HEK293 (cell line): Measurements from ENCODE around the gene HOXD10.

Experiments
- CTCF ChIA-PET: fragments of 350-600 bp; formaldehyde crosslinking; extraction: SDS; loops from one replicate; lab custom pipeline; 2021; ENCODE audit warnings: antibody characterized with exemption; lab: Yijun Ruan, JAX
- POLR2A ChIA-PET: fragments of 300-600 bp; formaldehyde crosslinking; extraction: SDS; loops from one replicate; lab custom pipeline; 2020; ENCODE audit warnings: antibody characterized with exemption, inconsistent platforms; lab: Yijun Ruan, JAX
- H3K27ac ChIP-seq: fragments of 200-500 bp; sonication (Bioruptor generic); 2 replicates; pipeline ENCODE4 v1.5.1; 2014; ENCODE audit warnings: low read depth, low read length, control low read depth, inconsistent platforms; ENCODE audit errors: extremely low read depth
- H3K36me3 ChIP-seq, 2 experiments: fragments of 200-500 bp in 1 of 2; sonication (Bioruptor generic) in 1 of 2; 1 replicate in 1 of 2; 2 replicates in 1 of 2; pipeline ENCODE4 v1.5.1; 2014 to 2017; ENCODE audit warnings: inconsistent platforms in 2 of 2, low read length in 2 of 2; ENCODE audit not compliant: control insufficient read depth in 2 of 2, insufficient read depth in 1 of 2
- H3K4me1 ChIP-seq: fragments of 200-500 bp; sonication (Bioruptor generic); 2 replicates; pipeline ENCODE4 v1.5.1; 2014; ENCODE audit warnings: mild to moderate bottlenecking, low read length, inconsistent platforms; ENCODE audit not compliant: control insufficient read depth, insufficient read depth
- H3K4me3 ChIP-seq: 2 replicates; pipeline ENCODE4 v1.5.1; 2011; ENCODE audit warnings: low read depth, mild to moderate bottlenecking, control low read depth, low read length, moderate library complexity
- H3K9me3 ChIP-seq: fragments of 200-500 bp; sonication (Bioruptor generic); 2 replicates; pipeline ENCODE4 v1.5.1; 2014; ENCODE audit warnings: low read depth, low read length, inconsistent platforms; ENCODE audit not compliant: control insufficient read depth, insufficient read depth
- BCL11B ChIP-seq: fragments of 450-650 bp; formaldehyde crosslinking; IDR thresholded peaks from 2 replicates; pipeline ENCODE4 v1.5.1; 2016; ENCODE audit warnings: low read depth, missing biosample characterization, missing genetic modification characterization
- EGR2 ChIP-seq: fragments of 450-650 bp; formaldehyde crosslinking; IDR thresholded peaks from 2 replicates; pipeline ENCODE4 v1.5.1; 2016; ENCODE audit warnings: low read depth, missing biosample characterization, missing genetic modification characterization
- GLI4 ChIP-seq: fragments of 450-650 bp; formaldehyde crosslinking; IDR thresholded peaks from 2 replicates; pipeline ENCODE4 v1.5.1; 2016; ENCODE audit warnings: missing biosample characterization, missing genetic modification characterization
- PRDM1 ChIP-seq: fragments of 450-650 bp; formaldehyde crosslinking; IDR thresholded peaks from 2 replicates; pipeline ENCODE4; 2016; ENCODE audit warnings: missing biosample characterization, missing genetic modification characterization
- SP3 ChIP-seq: fragments of 450-650 bp; formaldehyde crosslinking; IDR thresholded peaks from 2 replicates; pipeline ENCODE4 v1.5.1; 2016; ENCODE audit warnings: missing biosample characterization, missing genetic modification characterization
- ZBTB1 ChIP-seq: fragments of 450-650 bp; formaldehyde crosslinking; IDR thresholded peaks from 2 replicates; pipeline ENCODE4 v1.5.1; 2016; ENCODE audit warnings: missing biosample characterization, missing genetic modification characterization
- ZBTB17 ChIP-seq: fragments of 450-650 bp; formaldehyde crosslinking; IDR thresholded peaks from 2 replicates; pipeline ENCODE4 v1.5.1; 2016; ENCODE audit warnings: missing biosample characterization, missing genetic modification characterization
- ZBTB8A ChIP-seq: fragments of 450-650 bp; formaldehyde crosslinking; IDR thresholded peaks from 2 replicates; pipeline ENCODE4 v1.5.1; 2016; ENCODE audit warnings: missing biosample characterization, missing genetic modification characterization
- ZEB2 ChIP-seq: fragments of 450-650 bp; formaldehyde crosslinking; IDR thresholded peaks from 2 replicates; pipeline ENCODE4 v1.5.1; 2016; ENCODE audit warnings: missing biosample characterization, missing genetic modification characterization
- ZNF112 ChIP-seq: fragments of 450-650 bp; formaldehyde crosslinking; IDR thresholded peaks from 2 replicates; pipeline ENCODE4 v1.5.0; 2017; ENCODE audit warnings: missing biosample characterization, missing genetic modification characterization
- ZNF133 ChIP-seq: fragments of 450-650 bp; formaldehyde crosslinking; IDR thresholded peaks from 2 replicates; pipeline ENCODE4 v1.5.1; 2016; ENCODE audit warnings: missing biosample characterization, missing genetic modification characterization
- ZNF175 ChIP-seq: fragments of 450-650 bp; formaldehyde crosslinking; IDR thresholded peaks from 2 replicates; pipeline ENCODE4 v1.5.1; 2016; ENCODE audit warnings: missing biosample characterization, missing genetic modification characterization
- ZNF214 ChIP-seq: fragments of 450-650 bp; formaldehyde crosslinking; IDR thresholded peaks from 2 replicates; pipeline ENCODE4 v1.5.1; 2017; ENCODE audit warnings: missing biosample characterization, mild to moderate bottlenecking, missing genetic modification characterization, borderline replicate concordance
- ZNF239 ChIP-seq: fragments of 450-650 bp; formaldehyde crosslinking; IDR thresholded peaks from 2 replicates; pipeline ENCODE4 v1.5.1; 2016; ENCODE audit warnings: missing biosample characterization, missing genetic modification characterization
- ZNF24 ChIP-seq: fragments of 450-650 bp; formaldehyde crosslinking; IDR thresholded peaks from 2 replicates; pipeline ENCODE4 v1.5.1; 2016; ENCODE audit warnings: missing biosample characterization, missing genetic modification characterization
- ZNF302 ChIP-seq: fragments of 450-650 bp; formaldehyde crosslinking; IDR thresholded peaks from 2 replicates; pipeline ENCODE4 v1.5.1; 2016; ENCODE audit warnings: missing biosample characterization, missing genetic modification characterization, low read depth
- ZNF335 ChIP-seq: fragments of 450-650 bp; formaldehyde crosslinking; conservative IDR thresholded peaks from 2 replicates; pipeline ENCODE4 v1.5.1; 2016; ENCODE audit warnings: missing biosample characterization, missing genetic modification characterization
- ZNF37A ChIP-seq: fragments of 450-650 bp; IDR thresholded peaks from 2 replicates; pipeline ENCODE4 v1.5.1; 2018; ENCODE audit warnings: missing biosample characterization, missing genetic modification characterization
- ZNF426 ChIP-seq: fragments of 450-650 bp; formaldehyde crosslinking; IDR thresholded peaks from 2 replicates; pipeline ENCODE4 v1.5.1; 2017; ENCODE audit warnings: missing biosample characterization, missing genetic modification characterization, mild to moderate bottlenecking, inconsistent platforms, moderate library complexity
- ZNF549 ChIP-seq: fragments of 450-650 bp; IDR thresholded peaks from 2 replicates; pipeline ENCODE4 v1.5.1; 2018; ENCODE audit warnings: missing biosample characterization, missing genetic modification characterization, mild to moderate bottlenecking, inconsistent platforms, moderate library complexity
- ZNF560 ChIP-seq: fragments of 450-650 bp; formaldehyde crosslinking; IDR thresholded peaks from 2 replicates; pipeline ENCODE4 v1.5.1; 2017; ENCODE audit warnings: missing biosample characterization, missing genetic modification characterization, borderline replicate concordance
- ZNF571 ChIP-seq: fragments of 450-650 bp; formaldehyde crosslinking; IDR thresholded peaks from 2 replicates; pipeline ENCODE4 v1.5.0; 2017; ENCODE audit warnings: missing biosample characterization, missing genetic modification characterization
- ZNF585B ChIP-seq: fragments of 450-650 bp; formaldehyde crosslinking; IDR thresholded peaks from 2 replicates; pipeline ENCODE4 v1.5.1; 2016; ENCODE audit warnings: missing biosample characterization, missing genetic modification characterization
- ZNF596 ChIP-seq: fragments of 450-650 bp; IDR thresholded peaks from 2 replicates; pipeline ENCODE4 v1.5.0; 2018; ENCODE audit warnings: missing biosample characterization, mild to moderate bottlenecking, missing genetic modification characterization, moderate library complexity
- ZNF626 ChIP-seq: fragments of 450-650 bp; sonication (Bioruptor Pico); formaldehyde crosslinking; IDR thresholded peaks from 2 replicates; pipeline ENCODE4 v1.5.1; 2018; ENCODE audit warnings: missing biosample characterization, missing genetic modification characterization, inconsistent platforms
- ZNF707 ChIP-seq: fragments of 450-650 bp; formaldehyde crosslinking; IDR thresholded peaks from 2 replicates; pipeline ENCODE4 v1.5.1; 2016; ENCODE audit warnings: missing biosample characterization, missing genetic modification characterization
- ZXDB ChIP-seq: fragments of 450-650 bp; formaldehyde crosslinking; IDR thresholded peaks from 2 replicates; pipeline ENCODE4 v1.5.1; 2016; ENCODE audit warnings: missing biosample characterization, missing genetic modification characterization
- TF ChIP-seq, protein P1 (sequence below): fragments of 450-650 bp; formaldehyde crosslinking; IDR thresholded peaks from 2 replicates; pipeline ENCODE4 v1.5.1; 2017; ENCODE audit warnings: missing biosample characterization, missing genetic modification characterization
- TF ChIP-seq, protein P2 (sequence below): fragments of 450-650 bp; formaldehyde crosslinking; IDR thresholded peaks from 2 replicates; pipeline ENCODE4 v1.5.1; 2017; ENCODE audit warnings: missing biosample characterization, missing genetic modification characterization
- TF ChIP-seq, protein P3 (sequence below): fragments of 450-650 bp; IDR thresholded peaks from 2 replicates; pipeline ENCODE4 v1.5.1; 2018; ENCODE audit warnings: missing biosample characterization, mild to moderate bottlenecking, missing genetic modification characterization
- TF ChIP-seq, protein P4 (sequence below): fragments of 450-650 bp; formaldehyde crosslinking; IDR thresholded peaks from 2 replicates; pipeline ENCODE4 v1.5.1; 2017; ENCODE audit warnings: missing biosample characterization, missing genetic modification characterization
- TF ChIP-seq, protein P5 (sequence below): fragments of 450-650 bp; formaldehyde crosslinking; IDR thresholded peaks from 2 replicates; pipeline ENCODE4 v1.5.1; 2016; ENCODE audit warnings: missing biosample characterization, missing genetic modification characterization

Gene HOXD10

DNA sequence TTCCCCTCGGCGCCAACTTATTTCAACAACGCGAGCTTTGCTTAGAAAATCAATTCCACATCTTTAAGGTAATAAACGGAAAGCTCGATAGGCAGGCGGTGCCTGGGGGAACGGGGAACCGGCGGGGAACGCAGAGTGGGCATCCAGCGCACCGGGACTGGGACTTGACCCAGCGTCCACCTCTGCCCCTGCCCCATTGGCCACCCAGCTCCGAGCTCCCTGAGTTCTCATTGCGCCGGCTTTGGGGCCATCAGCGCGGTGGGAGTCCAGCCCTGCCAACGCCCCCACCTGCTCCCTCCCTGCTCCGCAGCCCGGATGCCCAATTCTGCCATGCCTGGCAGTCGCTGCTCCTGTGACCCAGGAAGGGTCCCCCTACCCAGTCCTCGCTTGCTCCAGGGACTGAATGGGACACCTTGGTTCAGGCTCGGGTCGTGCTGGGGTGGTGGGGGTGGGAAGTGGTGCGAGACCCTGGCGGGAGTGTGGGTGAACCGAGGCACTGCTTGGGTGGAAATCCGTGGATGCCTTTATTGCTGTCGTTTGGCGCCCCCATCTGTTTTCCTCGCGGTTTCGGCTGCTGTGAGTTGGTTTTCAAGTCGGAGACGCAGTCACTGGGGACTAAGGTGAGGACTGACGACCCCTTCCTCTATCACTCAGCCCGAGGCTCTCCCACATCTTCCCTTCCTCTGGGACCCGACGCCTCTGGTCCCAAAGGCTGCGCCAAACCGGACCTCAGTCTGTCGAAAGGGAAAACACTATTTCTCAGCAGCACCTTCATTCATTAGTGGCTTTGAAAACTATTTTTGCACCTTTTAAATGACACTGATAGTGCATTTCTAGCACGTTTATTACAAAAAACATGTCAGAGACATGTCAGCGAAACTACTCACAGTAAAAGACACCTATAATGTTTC is 30.5 kb upstream of the HOXD10 start:
- H3K4me1 ChIP-seq, result no peaks in the 10 kb centered on the region
- no peak for TF ChIP-seq ZNF596
- TF ChIP-seq ZXDB (tag by site-specific recombination), result no peak
- no peak for TF ChIP-seq ZNF571 (tag by site-specific recombination)
- TF ChIP-seq ZNF133 (tag by site-specific recombination), result no peak
- 0 out of 2 replicates have a peak, but pooled peaks have one; percentile 30 for TF ChIP-seq ZEB2 (tag by site-specific recombination)
- TF ChIP-seq ZNF707 (tag by site-specific recombination), result no peak
- no peak for TF ChIP-seq ZNF302 (tag by site-specific recombination)
- TF ChIP-seq, protein P1, sequence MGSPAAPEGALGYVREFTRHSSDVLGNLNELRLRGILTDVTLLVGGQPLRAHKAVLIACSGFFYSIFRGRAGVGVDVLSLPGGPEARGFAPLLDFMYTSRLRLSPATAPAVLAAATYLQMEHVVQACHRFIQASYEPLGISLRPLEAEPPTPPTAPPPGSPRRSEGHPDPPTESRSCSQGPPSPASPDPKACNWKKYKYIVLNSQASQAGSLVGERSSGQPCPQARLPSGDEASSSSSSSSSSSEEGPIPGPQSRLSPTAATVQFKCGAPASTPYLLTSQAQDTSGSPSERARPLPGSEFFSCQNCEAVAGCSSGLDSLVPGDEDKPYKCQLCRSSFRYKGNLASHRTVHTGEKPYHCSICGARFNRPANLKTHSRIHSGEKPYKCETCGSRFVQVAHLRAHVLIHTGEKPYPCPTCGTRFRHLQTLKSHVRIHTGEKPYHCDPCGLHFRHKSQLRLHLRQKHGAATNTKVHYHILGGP (tag by site-specific recombination), result no peak
- TF ChIP-seq ZNF560 (tag by site-specific recombination), result no peak
- TF ChIP-seq ZBTB1, result no peak
- TF ChIP-seq, protein P2, sequence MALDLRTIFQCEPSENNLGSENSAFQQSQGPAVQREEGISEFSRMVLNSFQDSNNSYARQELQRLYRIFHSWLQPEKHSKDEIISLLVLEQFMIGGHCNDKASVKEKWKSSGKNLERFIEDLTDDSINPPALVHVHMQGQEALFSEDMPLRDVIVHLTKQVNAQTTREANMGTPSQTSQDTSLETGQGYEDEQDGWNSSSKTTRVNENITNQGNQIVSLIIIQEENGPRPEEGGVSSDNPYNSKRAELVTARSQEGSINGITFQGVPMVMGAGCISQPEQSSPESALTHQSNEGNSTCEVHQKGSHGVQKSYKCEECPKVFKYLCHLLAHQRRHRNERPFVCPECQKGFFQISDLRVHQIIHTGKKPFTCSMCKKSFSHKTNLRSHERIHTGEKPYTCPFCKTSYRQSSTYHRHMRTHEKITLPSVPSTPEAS (tag by site-specific recombination), result no peak
- peak; percentile 47; the same call in 1 of the 2 replicates for TF ChIP-seq EGR2 (tag by site-specific recombination)
- no peak for TF ChIP-seq ZNF585B
- TF ChIP-seq ZNF175 (tag by site-specific recombination), result no peak
- no peak for TF ChIP-seq ZNF24 (tag by site-specific recombination)
- TF ChIP-seq GLI4 (tag by site-specific recombination), result no peak
- TF ChIP-seq SP3 (tag by site-specific recombination), result no peak
- no peak for TF ChIP-seq ZNF549 (tag by site-specific recombination)
- TF ChIP-seq ZNF214 (tag by site-specific recombination), result no peak
- peak; percentile 53; the same call in 1 of the 2 replicates for TF ChIP-seq ZBTB17 (tag by site-specific recombination)
- peak; percentile 74 for TF ChIP-seq ZBTB8A (tag by site-specific recombination)
- TF ChIP-seq, protein P3, sequence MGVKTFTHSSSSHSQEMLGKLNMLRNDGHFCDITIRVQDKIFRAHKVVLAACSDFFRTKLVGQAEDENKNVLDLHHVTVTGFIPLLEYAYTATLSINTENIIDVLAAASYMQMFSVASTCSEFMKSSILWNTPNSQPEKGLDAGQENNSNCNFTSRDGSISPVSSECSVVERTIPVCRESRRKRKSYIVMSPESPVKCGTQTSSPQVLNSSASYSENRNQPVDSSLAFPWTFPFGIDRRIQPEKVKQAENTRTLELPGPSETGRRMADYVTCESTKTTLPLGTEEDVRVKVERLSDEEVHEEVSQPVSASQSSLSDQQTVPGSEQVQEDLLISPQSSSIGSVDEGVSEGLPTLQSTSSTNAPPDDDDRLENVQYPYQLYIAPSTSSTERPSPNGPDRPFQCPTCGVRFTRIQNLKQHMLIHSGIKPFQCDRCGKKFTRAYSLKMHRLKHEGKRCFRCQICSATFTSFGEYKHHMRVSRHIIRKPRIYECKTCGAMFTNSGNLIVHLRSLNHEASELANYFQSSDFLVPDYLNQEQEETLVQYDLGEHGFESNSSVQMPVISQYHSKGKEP (tag by site-specific recombination), result no peak
- no peak for TF ChIP-seq ZNF626 (tag by site-specific recombination)
- TF ChIP-seq ZNF335 (tag by site-specific recombination), result peak; percentile 71
- TF ChIP-seq, protein P4, sequence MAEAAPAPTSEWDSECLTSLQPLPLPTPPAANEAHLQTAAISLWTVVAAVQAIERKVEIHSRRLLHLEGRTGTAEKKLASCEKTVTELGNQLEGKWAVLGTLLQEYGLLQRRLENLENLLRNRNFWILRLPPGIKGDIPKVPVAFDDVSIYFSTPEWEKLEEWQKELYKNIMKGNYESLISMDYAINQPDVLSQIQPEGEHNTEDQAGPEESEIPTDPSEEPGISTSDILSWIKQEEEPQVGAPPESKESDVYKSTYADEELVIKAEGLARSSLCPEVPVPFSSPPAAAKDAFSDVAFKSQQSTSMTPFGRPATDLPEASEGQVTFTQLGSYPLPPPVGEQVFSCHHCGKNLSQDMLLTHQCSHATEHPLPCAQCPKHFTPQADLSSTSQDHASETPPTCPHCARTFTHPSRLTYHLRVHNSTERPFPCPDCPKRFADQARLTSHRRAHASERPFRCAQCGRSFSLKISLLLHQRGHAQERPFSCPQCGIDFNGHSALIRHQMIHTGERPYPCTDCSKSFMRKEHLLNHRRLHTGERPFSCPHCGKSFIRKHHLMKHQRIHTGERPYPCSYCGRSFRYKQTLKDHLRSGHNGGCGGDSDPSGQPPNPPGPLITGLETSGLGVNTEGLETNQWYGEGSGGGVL, result peak; percentile 34; the same call in 1 of the 2 replicates
- no peak for TF ChIP-seq ZNF239
- TF ChIP-seq ZNF37A (tag by site-specific recombination), result no peak
- no peak for TF ChIP-seq PRDM1
- TF ChIP-seq, protein P5, sequence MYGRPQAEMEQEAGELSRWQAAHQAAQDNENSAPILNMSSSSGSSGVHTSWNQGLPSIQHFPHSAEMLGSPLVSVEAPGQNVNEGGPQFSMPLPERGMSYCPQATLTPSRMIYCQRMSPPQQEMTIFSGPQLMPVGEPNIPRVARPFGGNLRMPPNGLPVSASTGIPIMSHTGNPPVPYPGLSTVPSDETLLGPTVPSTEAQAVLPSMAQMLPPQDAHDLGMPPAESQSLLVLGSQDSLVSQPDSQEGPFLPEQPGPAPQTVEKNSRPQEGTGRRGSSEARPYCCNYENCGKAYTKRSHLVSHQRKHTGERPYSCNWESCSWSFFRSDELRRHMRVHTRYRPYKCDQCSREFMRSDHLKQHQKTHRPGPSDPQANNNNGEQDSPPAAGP, result no peak
- TF ChIP-seq ZNF112 (tag by site-specific recombination), result no peak
- no peak for TF ChIP-seq BCL11B
- TF ChIP-seq ZNF426, result no peak

More for the DNA sequence above, 30.5 kb upstream of the HOXD10 start:
- CTCF ChIA-PET, result interaction anchor here (0.6 to 5.6 kb wide), 25 partner anchors 11 to 936 kb away, joined by 3 to 33 read pairs (median 4); no protein-coding TSS in a partner anchor
- peak overlapping the region; percentile 28; the same call in 1 of the 2 replicates for H3K27ac ChIP-seq
- POLR2A ChIA-PET, result interaction anchor here (0.8 kb wide), 1 partner anchor 84 kb away, joined by 3 read pairs; the partner anchor contains the start of gene LNPK
- peak overlapping the region; percentile 31 for H3K4me3 ChIP-seq
- no peaks in the 10 kb centered on the region for H3K9me3 ChIP-seq
- no peaks in the 10 kb centered on the region for H3K36me3 ChIP-seq
